ENCODE results near the gene GINS2.

- TF ChIP-seq CTCF (conservative IDR thresholded peaks at IDR 0.05; ENCODE audit: low read depth, low read length) = no peak
- no peak for TF ChIP-seq EZH2 (IDR thresholded peaks at IDR 0.05; ENCODE audit: borderline replicate concordance, low read depth, low read length, poor library complexity, severe bottlenecking)
Observed at GRCh38 chr16:85698935-85699558, 10.3 kb upstream of the GINS2 start.

Measured in A673 (cell line).